A549 (cell line): Measurements from ENCODE around the gene RBM47.

Experiments
- BHLHE40 ChIP-seq: IDR thresholded peaks from 2 replicates; pipeline ENCODE4 v1.6.1; 2012; ENCODE audit warnings: low read depth, low read length, inconsistent platforms
- CEBPB ChIP-seq, 2 experiments: fragments of >200 bp in 1 of 2; sonication (Bioruptor Twin) in 1 of 2; formaldehyde crosslinking in 1 of 2; IDR thresholded peaks; 2 replicates each; pipeline ENCODE4 v1.6.1; 2012 to 2016
- CHD2 ChIP-seq: fragments of 150-350 bp; IDR thresholded peaks from 2 replicates; pipeline ENCODE4 v1.6.1; 2014; ENCODE audit warnings: low read length; ENCODE audit not compliant: partially characterized antibody
- CTCF ChIP-seq: fragments of >200 bp; sonication (Bioruptor Twin); formaldehyde crosslinking; IDR thresholded peaks from 3 replicates; pipeline ENCODE4 v1.5.1; 2016
- EHF ChIP-seq: fragments of 250-450 bp; sonication (Bioruptor Pico); IDR thresholded peaks from 2 replicates; pipeline ENCODE4 v1.5.0; 2020; ENCODE audit warnings: mild to moderate bottlenecking
- FOXS1 ChIP-seq: fragments of 250-450 bp; sonication (Bioruptor Pico); IDR thresholded peaks from 2 replicates; pipeline ENCODE4 v1.5.0; 2020; ENCODE audit warnings: mild to moderate bottlenecking, moderate library complexity
- MAFK ChIP-seq: fragments of 450-650 bp; IDR thresholded peaks from 2 replicates; pipeline ENCODE4 v1.6.1; 2014; ENCODE audit not compliant: partially characterized antibody
- MYC ChIP-seq: IDR thresholded peaks from 2 replicates; pipeline ENCODE4 v1.6.1; 2012; ENCODE audit warnings: mild to moderate bottlenecking, inconsistent platforms, low read length, improper control_type of control experiment, borderline replicate concordance
- POLR2A ChIP-seq: IDR thresholded peaks from 2 replicates; pipeline ENCODE4 v1.6.1; 2012; ENCODE audit warnings: mild to moderate bottlenecking, low read length
- RAD21 ChIP-seq, 2 experiments: fragments of >200 bp in 1 of 2; sonication (Bioruptor Twin) in 1 of 2; formaldehyde crosslinking in 1 of 2; IDR thresholded peaks in 1 of 2; conservative IDR thresholded peaks in 1 of 2; 2 replicates in 1 of 2; 3 replicates in 1 of 2; pipeline ENCODE4 v1.6.1; 2012 to 2018; ENCODE audit warnings: inconsistent platforms in 1 of 2
- RCOR1 ChIP-seq: fragments of 150-350 bp; IDR thresholded peaks from 2 replicates; pipeline ENCODE4 v1.6.1; 2014; ENCODE audit warnings: antibody characterized with exemption, low read length, low read depth
- REST ChIP-seq: fragments of 200-600 bp; sonication (generic); IDR thresholded peaks from 2 replicates; pipeline ENCODE4 v1.6.1; 2016; ENCODE audit warnings: antibody characterized with exemption, mild to moderate bottlenecking, moderate library complexity

- TF ChIP-seq CTCF (no peak), BHLHE40 (no peak), RCOR1 (no peak), FOXS1 (CRISPR knock-in tag) (no peak), CEBPB (IDR thresholded peaks at IDR 0.05) (no peak), POLR2A (no peak), RAD21 (conservative IDR thresholded peaks at IDR 0.05 in 1 of 2, IDR thresholded peaks at IDR 0.05 in 1 of 2) (no peak), REST (no peak), MYC (no peak), EHF (CRISPR knock-in tag) (no peak), CHD2 (no peak), MAFK (no peak)
Observed at GRCh38 chr4:40448875-40449274, 180.8 kb downstream of the RBM47 start.
